Uterus (tissue), 4 donors: ENCODE data around the gene PRKCE. TPM values are rescaled to one million over a fixed set of nuclear protein-coding genes. Genes with fewer than 3 reads are reported as not detected.

Experiments
- DNase-seq, 2 donors: peaks; one replicate each; pipeline ENCODE4 v3.0.0-alpha.2; 2019 to 2020
- H3K27ac ChIP-seq, 2 donors: fragments of 200-600 bp; sonication (generic); 1 replicate in 1 of 2; 2 replicates in 1 of 2; pipeline ENCODE4 v1.5.1; 2016 to 2018
- H3K27me3 ChIP-seq, 2 donors: fragments of 200-600 bp; sonication (generic); one replicate each; pipeline ENCODE4 v1.5.1; 2018 to 2019; ENCODE audit warnings: control low read depth in 1 of 2
- H3K36me3 ChIP-seq, 2 donors: fragments of 200-600 bp; sonication (generic); one replicate each; pipeline ENCODE4 v1.5.1; 2019; ENCODE audit warnings: control low read depth in 1 of 2
- H3K4me1 ChIP-seq, 2 donors: fragments of 200-600 bp; sonication (generic); one replicate each; pipeline ENCODE4 v1.5.1; 2018 to 2019; ENCODE audit warnings: control low read depth in 1 of 2
- H3K4me3 ChIP-seq, 2 donors: fragments of 200-600 bp; sonication (generic); 1 replicate in 1 of 2; 2 replicates in 1 of 2; pipeline ENCODE4 v1.5.1; 2018 to 2019; ENCODE audit warnings: mild to moderate bottlenecking in 1 of 2
- H3K9me3 ChIP-seq, 2 donors: fragments of 200-600 bp; sonication (generic); one replicate each; pipeline ENCODE4 v1.5.1; 2019; ENCODE audit warnings: control low read depth in 1 of 2
- CTCF ChIP-seq, 4 experiments: fragments of 200-600 bp in 2 of 4; fragments of 450-650 bp in 2 of 4; sonication (generic) in 2 of 4; IDR thresholded peaks; one replicate each; pipeline ENCODE4 v1.5.1; 2016 to 2019; ENCODE audit warnings: antibody characterized with exemption in 4 of 4, mild to moderate bottlenecking in 2 of 4, moderate library complexity in 1 of 4
- POLR2A ChIP-seq, 2 donors: fragments of 450-650 bp; IDR thresholded peaks; one replicate each; pipeline ENCODE4 v1.6.1; 2016; ENCODE audit warnings: antibody characterized with exemption in 2 of 2, mild to moderate bottlenecking in 1 of 2, moderate library complexity in 1 of 2
- intact Hi-C: fragments of 100-400 bp; cut with DNase I; formaldehyde crosslinking; loops from one replicate; pipeline ENCODE4 v1.15.1; 2023; ENCODE audit warnings: low total_unique reads
- total RNA-seq, 4 donors: library from RNA; depleted of rRNA in 3 of 4; stranded (reverse); fragments of >200 nt in 3 of 4; gene quantifications; one replicate each; pipeline versions ENCODE4 v1.1.0 to v1.2.4, GENCODE V29; 2014 to 2023
- donor health status: DM: yes; HTN: yes; CAD: no.

PRKCE gene
- total RNA-seq, 4 donors from 2014 or later, result 3.8 to 47.6 (median 14.2) TPM

DNA sequence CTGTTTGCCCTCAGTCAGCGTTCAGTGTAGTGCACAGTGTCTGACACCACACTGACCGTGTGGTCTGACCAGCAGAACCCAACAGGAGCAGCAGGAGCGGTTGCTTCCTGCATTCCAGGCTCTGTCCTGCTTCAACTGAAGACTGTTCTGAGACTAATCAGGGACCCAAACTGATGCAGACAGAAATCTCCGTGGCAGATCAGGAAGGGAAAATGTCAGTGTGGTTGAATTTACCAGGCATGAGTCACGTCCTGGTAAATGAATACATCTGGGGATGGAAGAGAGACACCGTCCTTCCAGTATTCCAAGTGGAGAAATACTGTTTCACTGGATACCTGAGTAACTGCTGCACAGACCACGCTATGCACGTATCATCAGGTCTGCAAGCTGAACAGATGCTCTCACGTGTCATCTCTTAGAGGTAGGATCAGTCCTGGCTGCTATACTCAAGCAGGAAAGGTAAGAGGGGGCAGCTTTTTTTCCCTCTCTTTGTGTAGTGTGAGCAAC, 422.1 kb downstream of the PRKCE start:
- DNase-seq, result no peak
- intact Hi-C loops, result no loop called here
- H3K27me3 ChIP-seq, result no peaks in the 10 kb centered on the region
- no peak overlapping the region for H3K4me3 ChIP-seq
- no peaks in the 10 kb centered on the region for H3K4me1 ChIP-seq
- H3K27ac ChIP-seq, result peak overlapping the region in 1 of 2 donors; percentile 44
- no peak for TF ChIP-seq CTCF (IDR thresholded peaks at IDR 0.05)
- no peak for TF ChIP-seq POLR2A (IDR thresholded peaks at IDR 0.05)
- no peaks in the 10 kb centered on the region for H3K36me3 ChIP-seq
- H3K9me3 ChIP-seq, result no peaks in the 10 kb centered on the region

- no peaks in the 10 kb centered on the region for H3K4me1 ChIP-seq
- H3K27me3 ChIP-seq, result no peaks in the 10 kb centered on the region
- H3K27ac ChIP-seq, result no peak overlapping the region
- H3K4me3 ChIP-seq, result no peak overlapping the region
- TF ChIP-seq POLR2A (IDR thresholded peaks at IDR 0.05), result no peak
- no peak for TF ChIP-seq CTCF (IDR thresholded peaks at IDR 0.05)
- H3K9me3 ChIP-seq, result no peaks in the 10 kb centered on the region
- H3K36me3 ChIP-seq, result no peaks in the 10 kb centered on the region
- intact Hi-C loops, result no loop called here
- no peak for DNase-seq
These were observed 423.0 kb downstream of the PRKCE start for GRCh38 chr2:46074501-46074900.

GRCh38 chr2:46075848-46076247, 424.4 kb downstream of the PRKCE start:
- peak overlapping the region in 1 of 2 donors; percentile 60 for H3K27ac ChIP-seq
- H3K9me3 ChIP-seq, result no peaks in the 10 kb centered on the region
- TF ChIP-seq POLR2A (IDR thresholded peaks at IDR 0.05) (no peak), CTCF (IDR thresholded peaks at IDR 0.05) (no peak)
- DNase-seq, result no peak
- intact Hi-C loops, result no loop called here
- H3K4me1 ChIP-seq, result no peaks in the 10 kb centered on the region
- no peak overlapping the region for H3K4me3 ChIP-seq
- H3K27me3 ChIP-seq, result no peaks in the 10 kb centered on the region
- H3K36me3 ChIP-seq, result no peaks in the 10 kb centered on the region

- Histone ChIP-seq H3K4me1 (no peaks in the 10 kb centered on the region), H3K27ac (peak overlapping the region in 1 of 2 donors; percentile 60), H3K27me3 (no peaks in the 10 kb centered on the region), H3K36me3 (no peaks in the 10 kb centered on the region), H3K9me3 (no peaks in the 10 kb centered on the region), H3K4me3 (no peak overlapping the region)
- intact Hi-C loops, result no loop called here
- DNase-seq, result no peak
- no peak for TF ChIP-seq CTCF (IDR thresholded peaks at IDR 0.05)
These were observed 424.8 kb downstream of the PRKCE start for GRCh38 chr2:46076251-46076650.

GRCh38 chr2:46076875-46077274, 425.4 kb downstream of the PRKCE start:
- TF ChIP-seq CTCF (IDR thresholded peaks at IDR 0.05) (no peak), POLR2A (IDR thresholded peaks at IDR 0.05) (no peak)

More at GRCh38 chr2:46076875-46077274, 425.4 kb downstream of the PRKCE start:
- no peak for DNase-seq
- no peaks in the 10 kb centered on the region for H3K36me3 ChIP-seq
- H3K4me3 ChIP-seq, result no peak overlapping the region
- H3K27me3 ChIP-seq, result no peaks in the 10 kb centered on the region
- peak overlapping the region in 1 of 2 donors; percentile 60 for H3K27ac ChIP-seq
- intact Hi-C loops, result no loop called here
- no peaks in the 10 kb centered on the region for H3K9me3 ChIP-seq
- H3K4me1 ChIP-seq, result no peaks in the 10 kb centered on the region
